PC-9 (cell line): ENCODE results near the gene KNCN. TPM values are rescaled to one million over a fixed set of nuclear protein-coding genes. Genes with fewer than 3 reads are reported as not detected.

ENCODE experiments used
- BruUV-seq: library from RNA; stranded (reverse); fragments of 400-500 nt; replicated peaks from 2 replicates; lab custom pipeline; 2021; lab: Mats Ljungman, UMichigan
- CTCF ChIA-PET: fragments of 300-600 bp; sonication (Branson Sonifier 250); formaldehyde crosslinking; loops from one replicate; lab custom pipeline; 2022; ENCODE audit warnings: antibody characterized with exemption; lab: Charles Lee
- POLR2A ChIA-PET: fragments of 300-600 bp; sonication (Branson Sonifier 250); formaldehyde crosslinking; loops from one replicate; lab custom pipeline; 2022; ENCODE audit warnings: antibody characterized with exemption; ENCODE audit not compliant: unreplicated experiment; lab: Charles Lee
- DNase-seq, 2 experiments: peaks; one replicate each; pipeline versions ENCODE4 v3.0.0 to v3.0.0-alpha.2; 2015 to 2022; ENCODE audit warnings: mixed read lengths in 1 of 2
- H2AFZ ChIP-seq: fragments of 200-600 bp; sonication (generic); 2 replicates; pipeline ENCODE4 v1.8.1; 2017; ENCODE audit warnings: antibody characterized with exemption
- H3F3A ChIP-seq: fragments of 200-600 bp; sonication (generic); 2 replicates; pipeline ENCODE4 v1.8.1; 2017; ENCODE audit warnings: antibody characterized with exemption, mild to moderate bottlenecking, low read depth; ENCODE audit not compliant: insufficient read depth
- H3K27ac ChIP-seq: fragments of 200-600 bp; sonication (generic); 2 replicates; pipeline ENCODE4 v1.6.1; 2016; ENCODE audit warnings: mixed run types
- H3K27me3 ChIP-seq: fragments of 200-600 bp; sonication (generic); 2 replicates; pipeline ENCODE4 v1.6.1; 2016; ENCODE audit warnings: low read depth, mixed run types; ENCODE audit not compliant: insufficient read depth
- H3K36me3 ChIP-seq: fragments of 200-600 bp; sonication (generic); 2 replicates; pipeline ENCODE4 v1.6.1; 2016; ENCODE audit warnings: low read depth, mixed run types
- H3K4me1 ChIP-seq: fragments of 200-600 bp; sonication (generic); replicated peaks from 2 replicates; pipeline ENCODE4 v1.6.1; 2016; ENCODE audit warnings: mixed run types; ENCODE audit not compliant: insufficient read depth
- H3K4me2 ChIP-seq: fragments of 200-600 bp; sonication (generic); 2 replicates; pipeline ENCODE4 v1.6.1; 2017; ENCODE audit warnings: mixed run types
- H3K4me3 ChIP-seq: fragments of 200-600 bp; sonication (generic); 2 replicates; pipeline ENCODE4 v1.6.1; 2016; ENCODE audit warnings: mixed run types
- H3K79me2 ChIP-seq: fragments of 200-600 bp; sonication (generic); 2 replicates; pipeline ENCODE4 v1.6.1; 2017; ENCODE audit warnings: low read depth, mixed run types
- H3K9me2 ChIP-seq: fragments of 200-600 bp; sonication (generic); 2 replicates; pipeline ENCODE4 v1.8.1; 2017; ENCODE audit warnings: mild to moderate bottlenecking; ENCODE audit not compliant: insufficient read depth
- H3K9me3 ChIP-seq: fragments of 200-600 bp; sonication (generic); 2 replicates; pipeline ENCODE4 v1.8.1; 2016; ENCODE audit warnings: low read depth; ENCODE audit not compliant: insufficient read depth
- H4K20me1 ChIP-seq: fragments of 200-600 bp; sonication (generic); 2 replicates; pipeline ENCODE4 v1.8.1; 2017; ENCODE audit not compliant: insufficient read depth
- EZH2 ChIP-seq: fragments of 200-600 bp; sonication (generic); IDR thresholded peaks from 2 replicates; pipeline ENCODE4 v1.8.0; 2017; ENCODE audit warnings: antibody characterized with exemption, low read depth
- intact Hi-C: fragments of 100-400 bp; cut with micrococcal nuclease; formaldehyde crosslinking; loops from one replicate; pipeline ENCODE4 v1.10.0; 2022; ENCODE audit not compliant: unreplicated experiment
- total RNA-seq: library from RNA; stranded (reverse); gene quantifications from 2 replicates; pipeline ENCODE4 v1.2.3, GENCODE V29; 2021
- TF ChIP-seq, protein P1 (sequence below): fragments of 200-600 bp; sonication (generic); conservative IDR thresholded peaks from 2 replicates; pipeline ENCODE4 v1.6.1; 2017; ENCODE audit warnings: mixed run types, antibody characterized with exemption, mild to moderate bottlenecking, moderate library complexity

The KNCN gene
- total RNA-seq, 1 experiment from 2014 or later, result not detected

DNA sequence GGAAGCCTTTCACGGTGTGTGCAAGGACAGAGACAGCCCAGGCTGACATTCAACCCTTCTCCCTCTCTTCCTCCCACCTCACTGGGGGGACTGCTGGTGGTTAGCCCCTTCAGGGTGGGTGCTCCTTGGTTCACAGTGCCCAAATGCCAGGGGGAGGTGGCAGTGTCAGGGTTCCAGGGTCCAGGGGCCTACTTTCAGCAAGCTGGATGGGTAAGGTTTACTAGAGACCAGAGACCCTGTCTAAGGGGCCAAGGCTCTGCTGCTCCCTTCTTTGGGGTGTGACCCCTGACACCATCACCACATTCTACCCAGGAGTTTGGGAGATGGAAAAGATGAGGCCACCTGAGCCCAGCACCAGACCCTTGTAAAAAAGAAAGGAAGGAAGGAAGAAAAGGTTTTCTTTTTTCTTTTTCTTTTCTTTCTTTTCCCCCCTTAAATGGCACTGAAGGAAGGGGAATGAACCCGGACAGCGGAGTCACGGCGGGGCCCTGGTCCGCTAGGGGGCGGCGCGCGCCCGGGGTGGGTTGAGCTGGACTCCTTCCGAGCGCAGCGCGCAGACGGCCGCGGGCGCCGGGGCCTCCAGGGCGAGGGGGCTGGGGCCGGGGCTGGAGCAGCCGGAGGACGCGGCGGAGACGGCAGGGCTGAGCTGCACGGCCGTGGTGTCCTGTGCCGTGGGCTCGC lies 18.8 kb downstream of the KNCN start:
- Histone ChIP-seq H3K9me3 (no peaks in the 10 kb centered on the region), H3K27ac (no peak overlapping the region), H3K36me3 (no peaks in the 10 kb centered on the region), H3K79me2 (no peaks in the 10 kb centered on the region), H2AFZ (no peak overlapping the region), H3K4me3 (no peak overlapping the region), H3K4me2 (peak overlapping the region; percentile 40; the same call in 1 of the 2 replicates), H3F3A (no peaks in the 10 kb centered on the region), H3K4me1 (peaks cover 14% of the 10 kb centered on the region), H4K20me1 (no peaks in the 10 kb centered on the region), H3K27me3 (peaks cover 7% of the 10 kb centered on the region), H3K9me2 (no peaks in the 10 kb centered on the region)
- CTCF ChIA-PET, result interaction anchor here (0.5 to 1.1 kb wide), 2 partner anchors 187 to 192 kb away, joined by 3 to 14 read pairs; no protein-coding TSS in a partner anchor
- TF ChIP-seq EZH2, result no peak
- TF ChIP-seq, protein P1, sequence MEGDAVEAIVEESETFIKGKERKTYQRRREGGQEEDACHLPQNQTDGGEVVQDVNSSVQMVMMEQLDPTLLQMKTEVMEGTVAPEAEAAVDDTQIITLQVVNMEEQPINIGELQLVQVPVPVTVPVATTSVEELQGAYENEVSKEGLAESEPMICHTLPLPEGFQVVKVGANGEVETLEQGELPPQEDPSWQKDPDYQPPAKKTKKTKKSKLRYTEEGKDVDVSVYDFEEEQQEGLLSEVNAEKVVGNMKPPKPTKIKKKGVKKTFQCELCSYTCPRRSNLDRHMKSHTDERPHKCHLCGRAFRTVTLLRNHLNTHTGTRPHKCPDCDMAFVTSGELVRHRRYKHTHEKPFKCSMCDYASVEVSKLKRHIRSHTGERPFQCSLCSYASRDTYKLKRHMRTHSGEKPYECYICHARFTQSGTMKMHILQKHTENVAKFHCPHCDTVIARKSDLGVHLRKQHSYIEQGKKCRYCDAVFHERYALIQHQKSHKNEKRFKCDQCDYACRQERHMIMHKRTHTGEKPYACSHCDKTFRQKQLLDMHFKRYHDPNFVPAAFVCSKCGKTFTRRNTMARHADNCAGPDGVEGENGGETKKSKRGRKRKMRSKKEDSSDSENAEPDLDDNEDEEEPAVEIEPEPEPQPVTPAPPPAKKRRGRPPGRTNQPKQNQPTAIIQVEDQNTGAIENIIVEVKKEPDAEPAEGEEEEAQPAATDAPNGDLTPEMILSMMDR, result peak; percentile 57
- POLR2A ChIA-PET, result no interaction called here
- BruUV-seq, result no TSS peak
- peak in 1 of 2 experiments; percentile 68 for DNase-seq
- intact Hi-C loops, result loop anchor here (2.0 to 5.0 kb wide), 2 partner anchors 470 to 642 kb away; no protein-coding TSS in a partner anchor

- H3K4me3 ChIP-seq, result no peak overlapping the region
- no peak overlapping the region for H2AFZ ChIP-seq
- H3K79me2 ChIP-seq, result no peaks in the 10 kb centered on the region
- no peaks in the 10 kb centered on the region for H3K9me3 ChIP-seq
- H3K27me3 ChIP-seq, result peaks cover 7% of the 10 kb centered on the region
- H3K27ac ChIP-seq, result no peak overlapping the region
- H4K20me1 ChIP-seq, result no peaks in the 10 kb centered on the region
- no peak for DNase-seq
- ChIA-PET CTCF (no interaction called here), POLR2A (no interaction called here)
- no peaks in the 10 kb centered on the region for H3K9me2 ChIP-seq
- no peaks in the 10 kb centered on the region for H3K36me3 ChIP-seq
- TF ChIP-seq, protein P1, result no peak
- TF ChIP-seq EZH2, result no peak
- H3F3A ChIP-seq, result no peaks in the 10 kb centered on the region
- no peak overlapping the region for H3K4me2 ChIP-seq
- intact Hi-C loops, result loop anchor here (2.0 to 5.0 kb wide), 2 partner anchors 470 to 643 kb away; no protein-coding TSS in a partner anchor
- no TSS peak for BruUV-seq
- H3K4me1 ChIP-seq, result peaks cover 17% of the 10 kb centered on the region
These were observed 19.4 kb downstream of the KNCN start for GRCh38 chr1:46532095-46532494.

DNA sequence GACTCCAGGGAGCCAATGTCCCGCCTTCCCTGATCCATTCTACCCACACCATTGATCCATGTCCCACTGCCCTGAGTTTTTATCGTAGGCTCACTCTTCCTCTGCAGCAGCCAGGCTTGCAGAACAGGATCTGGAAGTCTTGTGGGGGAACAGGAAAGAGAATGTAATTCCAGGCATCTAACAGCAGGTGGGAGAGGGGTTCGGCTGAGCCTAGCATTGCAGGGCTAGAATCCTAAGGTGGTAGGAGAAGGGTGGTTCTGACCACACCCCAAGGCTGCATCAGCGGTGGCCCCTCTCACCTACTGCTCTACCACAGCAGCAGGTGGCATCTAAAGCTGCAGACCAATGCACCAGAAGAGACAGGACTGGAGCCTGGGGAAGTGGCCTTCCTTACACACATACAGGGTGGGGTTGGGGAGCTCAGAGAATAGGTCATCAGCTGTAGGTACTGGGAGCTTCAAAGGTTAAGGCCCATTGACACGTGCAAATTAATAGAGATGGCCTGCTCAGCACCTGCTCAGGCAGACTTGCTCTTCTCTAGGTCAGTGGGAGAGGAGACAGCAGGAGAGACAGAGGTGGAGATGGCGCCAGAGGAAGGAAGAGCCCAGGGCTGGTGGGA lies 20.5 kb downstream of the KNCN start:
- H3K27me3 ChIP-seq, result peaks cover 7% of the 10 kb centered on the region
- intact Hi-C loops, result loop anchor here (5.0 kb wide), 1 partner anchor 471 kb away; no protein-coding TSS in a partner anchor
- DNase-seq, result peak; percentile 57 to 61

More for the DNA sequence above, 20.5 kb downstream of the KNCN start:
- peaks cover 17% of the 10 kb centered on the region for H3K4me1 ChIP-seq
- H2AFZ ChIP-seq, result no peak overlapping the region
- no peak for TF ChIP-seq EZH2
- TF ChIP-seq, protein P1, result peak; percentile 61
- ChIA-PET POLR2A (interaction anchor here (0.6 kb wide), 1 partner anchor 50 kb away, joined by 3 read pairs; no protein-coding TSS in a partner anchor), CTCF (interaction anchor here (0.5 to 2.1 kb wide), 4 partner anchors 84 to 137 kb away, joined by 3 to 8 read pairs (median 4); partner anchors contain the start of gene ATPAF1)
- H3K9me3 ChIP-seq, result no peaks in the 10 kb centered on the region
- H3K36me3 ChIP-seq, result no peaks in the 10 kb centered on the region
- no peak overlapping the region for H3K4me3 ChIP-seq
- no peak overlapping the region for H3K27ac ChIP-seq
- no peaks in the 10 kb centered on the region for H3F3A ChIP-seq
- peak overlapping the region; percentile 36 for H3K4me2 ChIP-seq
- no peaks in the 10 kb centered on the region for H4K20me1 ChIP-seq
- no peaks in the 10 kb centered on the region for H3K79me2 ChIP-seq
- no peaks in the 10 kb centered on the region for H3K9me2 ChIP-seq
- no TSS peak for BruUV-seq
